B cell (primary cell): ENCODE measurements around the gene ESR2.

ENCODE experiments used
- CTCF ChIP-seq: fragments of 200-600 bp; IDR thresholded peaks from one replicate; pipeline ENCODE4 v1.8.0; 2022; ENCODE audit warnings: antibody characterized with exemption, mild to moderate bottlenecking
- EZH2 ChIP-seq: IDR thresholded peaks from 2 replicates; pipeline ENCODE4 v1.6.1; 2012; ENCODE audit warnings: borderline replicate concordance, low read depth, mild to moderate bottlenecking, moderate library complexity, low read length; ENCODE audit not compliant: insufficient read depth, poor library complexity, severe bottlenecking

DNA sequence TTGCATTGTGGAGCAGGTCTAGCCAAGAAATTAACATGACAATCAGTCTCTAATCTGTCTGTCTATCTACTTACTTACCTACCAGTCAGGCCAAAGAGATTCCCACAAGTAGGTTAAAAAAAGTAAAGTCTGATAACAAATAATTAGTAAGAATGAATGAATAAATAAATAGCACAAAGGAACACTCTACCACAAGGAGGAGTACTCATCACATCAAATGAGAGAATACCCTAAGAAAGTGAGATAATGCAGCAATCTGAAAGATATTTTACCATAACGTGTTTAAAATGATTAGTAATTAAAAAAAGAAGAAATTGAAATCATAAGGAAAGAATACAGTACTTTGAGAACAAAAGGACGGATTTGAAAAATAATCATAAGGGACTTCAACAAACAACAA, 254.1 kb downstream of the ESR2 start:
- TF ChIP-seq CTCF (peak; percentile 34), EZH2 (no peak)
